ENCODE results near the gene ASTN2.
A peak's percentile ranks its signal among the peaks of the same experiment; 100 is the strongest.

Gene ASTN2

DNA sequence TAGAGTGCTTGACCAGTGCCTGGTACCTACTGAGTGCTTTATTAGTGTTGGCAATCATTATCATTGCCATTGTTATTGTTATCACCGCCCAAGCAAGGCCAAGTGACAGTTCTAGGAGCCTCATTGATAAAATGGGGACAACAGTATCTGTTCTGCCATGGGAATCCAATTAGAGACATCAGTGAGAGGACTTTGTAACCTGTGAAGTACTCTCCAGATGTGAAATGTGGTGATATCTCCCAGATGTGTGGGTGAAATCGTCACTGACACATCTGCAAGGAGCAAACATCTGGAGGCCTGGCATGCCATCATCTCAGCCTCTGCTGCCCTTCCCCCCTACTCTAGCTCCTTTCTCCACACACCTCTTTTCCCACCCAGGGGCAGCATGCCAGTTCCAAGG, 1000.5 kb downstream of the ASTN2 start:
- DNase-seq (ENCODE audit: low spot score): no peak

DNA sequence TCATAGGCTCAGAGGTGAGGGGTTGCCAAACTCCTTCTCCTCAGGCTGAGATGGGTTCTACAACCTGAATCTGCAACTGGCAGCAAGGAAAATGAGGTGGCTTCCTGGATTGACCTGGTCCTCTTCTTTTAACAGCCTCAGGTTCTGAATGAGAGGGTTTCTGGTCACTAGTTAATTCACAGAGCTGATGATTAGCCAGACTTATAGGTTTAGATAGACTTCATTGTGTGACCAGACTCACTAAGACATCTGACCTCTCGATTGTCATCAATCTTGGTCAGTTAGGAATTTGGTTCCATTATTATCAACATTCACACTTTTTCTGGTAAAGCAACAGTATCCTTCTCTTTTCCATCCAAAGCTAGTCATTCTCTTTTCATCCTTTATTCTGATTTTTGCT, 1003.4 kb downstream of the ASTN2 start:
- DNase-seq (ENCODE audit: low spot score): no peak

DNA sequence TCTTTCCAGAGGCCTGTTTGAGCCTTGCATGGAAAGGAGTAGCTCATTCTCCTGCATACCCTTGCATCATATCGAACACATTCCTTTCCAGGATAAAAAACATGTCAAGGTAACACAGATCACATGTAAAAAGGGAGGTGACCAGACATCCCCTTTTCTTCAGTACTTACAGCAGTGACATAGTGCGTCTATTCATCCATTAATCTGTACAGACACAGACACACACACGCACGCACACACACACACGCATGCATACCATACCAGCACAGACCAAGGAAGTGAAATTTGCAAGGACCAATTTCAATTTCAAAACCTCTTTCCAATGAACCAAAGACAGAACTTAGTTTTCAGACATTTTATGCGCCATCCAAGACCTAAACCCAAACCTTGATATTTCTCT, 1005.2 kb downstream of the ASTN2 start:
- DNase-seq (ENCODE audit: low spot score): no peak

DNA sequence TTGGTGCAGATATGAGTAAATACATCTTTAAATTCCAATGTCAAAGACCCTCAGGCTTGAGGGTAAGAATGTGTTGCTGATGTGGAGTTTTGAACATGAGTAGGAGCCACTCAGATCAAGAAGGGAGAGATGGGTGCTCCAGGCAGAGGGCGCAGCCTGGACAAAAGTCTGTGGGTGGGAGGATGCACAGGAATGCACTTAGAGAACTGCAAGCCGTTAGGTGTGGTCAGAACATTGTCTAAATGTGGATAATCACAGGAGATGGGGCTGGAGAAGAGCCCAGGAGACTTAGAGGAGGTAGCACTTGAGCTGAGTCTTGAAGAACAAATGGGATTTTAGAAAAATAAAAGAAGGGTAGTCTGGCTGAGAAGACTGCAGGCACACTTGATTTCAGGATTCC, 1005.7 kb downstream of the ASTN2 start:
- no peak for DNase-seq (ENCODE audit: low spot score)

DNA sequence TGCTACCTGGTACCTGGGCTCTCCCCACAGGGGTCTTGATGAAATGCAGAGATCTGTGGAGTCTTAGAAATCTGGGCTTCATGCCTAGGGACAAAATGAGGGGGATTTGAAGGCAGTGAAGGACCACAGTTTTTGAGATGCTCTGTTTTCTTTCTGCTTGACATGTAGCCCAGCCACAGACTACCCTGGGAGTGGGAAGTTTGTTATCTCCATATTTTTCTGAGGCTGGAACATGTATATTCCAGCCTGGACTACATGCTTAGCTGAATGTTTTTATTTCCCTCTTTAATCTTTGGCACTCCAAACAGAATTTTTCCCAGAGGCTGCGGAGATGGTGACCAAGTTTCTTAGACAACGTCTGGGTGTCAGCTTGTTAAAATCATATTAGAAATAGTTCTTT, 1008.4 kb downstream of the ASTN2 start:
- no peak for DNase-seq (ENCODE audit: low spot score)

DNA sequence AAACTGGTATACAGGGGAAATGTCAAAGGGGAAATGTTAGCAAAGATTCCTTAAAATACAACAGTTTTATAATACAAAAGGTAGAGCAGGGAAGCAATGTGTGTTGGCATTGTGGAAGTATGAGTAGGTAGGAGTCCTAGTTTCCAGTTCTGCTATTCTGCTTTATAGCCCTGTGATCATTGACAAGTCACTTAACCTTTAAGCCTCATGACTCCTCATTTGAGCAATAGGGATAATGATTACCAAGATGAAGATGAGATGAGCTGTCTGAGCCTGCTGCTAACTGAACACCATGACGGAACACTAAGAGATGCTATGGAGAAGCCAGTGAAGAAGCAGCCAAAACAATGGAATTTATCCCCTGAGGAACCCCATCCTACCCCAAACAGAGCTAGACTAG, 1009.5 kb downstream of the ASTN2 start:
- no peak for DNase-seq (ENCODE audit: low spot score)

DNA sequence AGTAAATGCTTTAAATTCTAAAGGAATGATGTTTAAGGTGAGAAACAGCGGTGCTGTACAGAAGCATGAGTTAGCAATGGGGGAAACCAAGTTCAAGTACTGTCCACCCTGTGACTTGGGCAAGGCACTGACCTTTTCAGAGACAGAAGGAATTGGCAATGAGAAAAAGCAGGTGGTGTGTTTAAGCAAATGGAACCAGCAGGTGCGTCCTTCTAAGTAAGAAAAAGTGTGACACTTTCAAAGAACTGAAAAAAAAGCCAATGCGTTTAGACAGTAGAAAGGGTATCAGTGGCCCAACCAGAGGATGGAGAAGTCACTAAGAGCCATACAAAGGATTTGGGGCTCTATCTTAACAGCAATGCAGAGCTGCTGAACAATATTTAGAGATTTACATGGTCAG, 1010.6 kb downstream of the ASTN2 start:
- DNase-seq (ENCODE audit: low spot score): no peak

DNA sequence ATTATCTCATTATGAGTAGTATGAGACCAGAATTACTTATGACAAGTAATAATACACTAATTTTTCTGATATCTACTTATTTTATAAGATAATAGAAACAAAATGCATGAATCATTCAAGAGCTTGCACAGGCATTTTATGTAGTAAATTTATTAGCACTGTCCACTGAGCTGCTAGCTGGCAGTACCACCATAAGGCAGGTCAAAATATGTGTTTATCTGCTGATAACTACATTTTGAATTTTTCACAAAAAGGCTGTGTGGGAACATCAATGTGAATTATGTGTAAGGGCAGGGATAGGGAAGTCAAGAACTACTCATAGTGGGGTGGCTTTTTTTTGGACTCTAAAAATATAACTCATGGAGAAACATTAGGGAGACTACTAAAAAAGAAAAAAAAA, 1011.7 kb downstream of the ASTN2 start:
- DNase-seq (ENCODE audit: low spot score): no peak

DNA sequence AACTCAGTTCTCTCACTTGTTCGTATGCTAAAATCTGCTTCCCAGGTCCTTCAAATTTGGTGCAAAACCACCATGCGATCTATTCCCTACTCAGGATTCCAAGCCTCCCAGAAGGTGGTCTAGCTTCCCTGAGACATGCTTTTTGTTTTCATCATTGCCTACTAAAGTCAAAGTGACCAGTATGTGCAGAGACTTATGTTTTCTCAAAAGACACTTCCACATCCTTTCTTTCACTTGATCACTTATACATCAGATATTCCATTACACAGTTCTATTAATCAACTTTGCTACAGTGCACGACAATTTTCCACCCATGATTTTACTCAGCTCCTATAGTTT, 1019.2 kb downstream of the ASTN2 start:
- DNase-seq (ENCODE audit: low spot score): no peak

DNA sequence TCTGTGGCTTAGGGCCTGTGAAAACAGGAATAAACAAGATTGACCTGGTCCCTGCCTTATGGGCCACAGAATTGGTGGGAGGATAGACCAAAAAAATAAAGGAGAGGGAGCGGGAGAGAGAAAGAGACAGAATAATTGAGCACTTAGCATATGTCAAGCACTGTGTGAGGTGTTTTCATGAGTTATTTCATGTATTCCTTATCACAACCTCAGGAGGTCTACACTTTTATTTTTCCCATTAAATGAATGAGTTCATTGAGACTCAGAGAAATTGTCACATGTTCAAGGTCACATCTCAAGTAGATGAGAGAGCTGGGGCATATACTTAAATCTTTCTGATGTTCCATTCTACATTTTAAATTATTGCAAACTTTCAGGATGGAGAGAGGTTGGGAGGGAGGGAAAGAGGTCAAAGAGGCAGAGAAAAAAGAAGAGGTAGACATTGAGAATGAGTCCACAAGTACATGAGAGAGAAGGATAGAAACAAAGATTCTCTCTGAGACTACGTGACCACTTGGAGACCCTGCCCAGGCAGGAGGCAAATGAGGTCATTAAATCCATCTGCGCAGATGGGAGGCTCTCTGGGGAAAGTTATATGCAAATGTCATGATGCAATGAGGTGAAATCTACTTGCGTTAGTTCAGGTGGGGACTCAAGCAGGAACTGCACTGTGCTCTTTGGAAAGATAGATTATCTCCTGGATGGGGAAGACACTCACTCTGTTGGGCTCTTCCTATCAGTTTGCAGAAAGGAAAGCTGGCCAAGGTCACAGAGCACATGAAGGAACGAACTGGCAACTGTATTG, 1019.8 kb downstream of the ASTN2 start:
- DNase-seq (ENCODE audit: low spot score): no peak

DNA sequence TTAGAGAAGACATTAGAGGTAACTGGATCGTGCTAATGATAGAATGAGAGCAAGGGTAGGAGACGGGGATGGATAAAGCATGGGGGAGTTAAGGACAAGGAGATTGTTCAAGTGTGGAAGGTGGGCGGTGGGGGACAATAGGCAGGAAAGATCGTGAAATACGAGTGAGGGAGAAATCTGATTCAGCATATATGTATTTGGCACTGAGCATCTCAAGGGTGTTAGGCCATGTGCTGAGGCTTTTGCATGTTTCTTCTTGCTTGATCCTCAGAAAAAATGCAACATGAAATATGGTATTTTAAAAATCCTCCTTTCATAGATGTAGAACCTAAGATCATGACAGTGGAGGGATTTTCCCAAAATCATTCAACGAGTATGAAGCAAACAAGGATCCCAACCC, 1020.8 kb downstream of the ASTN2 start:
- no peak for DNase-seq (ENCODE audit: low spot score)

DNA sequence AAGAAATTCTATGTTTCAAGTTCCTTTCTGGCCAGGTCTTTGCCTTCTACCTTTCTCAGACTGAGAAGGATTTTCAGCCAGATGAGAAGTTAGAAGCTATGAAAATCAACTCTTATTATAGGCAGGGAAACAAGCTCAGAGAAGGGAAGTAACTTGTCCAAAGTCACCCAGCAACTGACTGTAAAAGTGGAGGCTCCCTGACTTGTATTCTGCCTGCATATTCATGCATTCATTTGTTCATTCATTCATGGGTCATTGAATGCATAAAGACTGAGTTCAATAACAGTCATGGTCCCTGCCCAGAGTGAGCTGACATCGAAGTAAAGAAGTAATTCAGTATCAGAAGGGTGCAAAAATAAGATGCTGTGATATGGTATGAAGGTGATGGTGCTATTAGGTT, 1021.7 kb downstream of the ASTN2 start:
- no peak for DNase-seq (ENCODE audit: low spot score)

DNA sequence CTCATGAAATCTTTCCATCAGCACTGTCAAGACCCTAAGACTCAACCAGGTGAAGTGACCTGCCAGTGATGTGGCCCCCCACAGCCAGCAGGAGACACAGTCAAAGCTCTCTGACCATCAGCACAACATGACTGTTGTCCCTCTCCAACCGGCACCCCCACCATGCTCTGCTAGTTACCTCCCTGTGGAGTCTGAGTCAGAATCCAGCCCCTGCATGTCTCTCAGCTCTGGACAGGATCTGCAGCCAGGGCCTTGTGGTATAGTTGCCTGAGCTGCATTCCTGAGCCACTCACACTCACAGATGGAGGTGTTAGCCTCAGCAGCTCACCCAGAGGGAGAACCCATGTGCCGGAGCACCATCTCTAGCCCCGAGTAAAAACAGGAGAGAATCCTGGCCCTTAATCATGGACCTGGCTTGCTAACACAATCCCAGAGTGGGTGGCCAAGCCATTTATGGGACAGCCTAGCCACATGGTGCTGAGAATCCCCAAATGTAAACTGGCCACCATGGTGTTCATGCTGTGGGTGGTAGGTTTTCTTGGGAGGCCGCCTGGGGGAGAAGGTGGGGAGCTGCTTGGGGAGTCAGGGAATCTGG, 1023.5 kb downstream of the ASTN2 start:
- DNase-seq (ENCODE audit: low spot score): peak; percentile 53

DNA sequence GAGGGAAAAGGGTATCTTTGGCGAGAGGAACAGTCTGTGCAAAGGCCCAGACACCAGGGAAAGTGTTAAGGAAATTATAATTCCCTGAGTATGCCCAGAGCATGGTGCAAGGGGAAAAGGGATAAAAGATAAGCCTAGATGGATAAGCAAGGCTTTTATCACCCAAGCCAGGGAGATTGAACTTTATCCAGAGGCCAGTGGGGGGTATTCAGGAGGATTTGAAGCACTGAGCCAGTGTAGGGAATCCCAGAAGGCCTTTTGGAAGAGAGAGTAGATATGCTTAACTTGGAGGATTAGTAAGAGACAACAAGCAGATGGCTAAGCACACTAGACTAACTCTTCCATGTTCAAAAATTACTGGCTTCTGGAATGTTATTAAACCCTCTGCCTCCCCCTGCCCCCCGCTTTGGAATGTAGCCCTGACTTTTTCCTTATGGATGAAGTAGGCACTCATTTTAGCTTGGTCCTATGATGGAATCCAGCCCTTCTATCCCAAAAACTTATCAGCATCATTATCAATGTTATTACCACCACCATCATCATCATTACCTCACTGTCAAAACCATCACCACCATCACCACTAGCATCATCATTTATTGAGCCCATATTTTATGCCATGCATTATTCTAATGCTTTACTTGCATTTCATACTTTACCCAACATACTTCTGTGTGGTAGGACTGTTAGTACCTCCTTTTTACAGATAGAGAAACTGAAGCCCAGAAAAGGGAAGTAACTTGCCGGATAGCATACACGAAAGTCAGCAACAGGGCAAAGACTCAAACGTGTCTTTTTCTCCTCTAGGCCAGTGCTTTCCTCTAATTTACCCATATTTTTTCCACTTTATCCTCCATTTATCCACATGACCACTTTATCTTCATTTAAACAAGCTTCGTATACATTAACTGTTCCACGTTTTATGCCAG, 1024.3 kb downstream of the ASTN2 start:
- DNase-seq (ENCODE audit: low spot score): no peak

DNA sequence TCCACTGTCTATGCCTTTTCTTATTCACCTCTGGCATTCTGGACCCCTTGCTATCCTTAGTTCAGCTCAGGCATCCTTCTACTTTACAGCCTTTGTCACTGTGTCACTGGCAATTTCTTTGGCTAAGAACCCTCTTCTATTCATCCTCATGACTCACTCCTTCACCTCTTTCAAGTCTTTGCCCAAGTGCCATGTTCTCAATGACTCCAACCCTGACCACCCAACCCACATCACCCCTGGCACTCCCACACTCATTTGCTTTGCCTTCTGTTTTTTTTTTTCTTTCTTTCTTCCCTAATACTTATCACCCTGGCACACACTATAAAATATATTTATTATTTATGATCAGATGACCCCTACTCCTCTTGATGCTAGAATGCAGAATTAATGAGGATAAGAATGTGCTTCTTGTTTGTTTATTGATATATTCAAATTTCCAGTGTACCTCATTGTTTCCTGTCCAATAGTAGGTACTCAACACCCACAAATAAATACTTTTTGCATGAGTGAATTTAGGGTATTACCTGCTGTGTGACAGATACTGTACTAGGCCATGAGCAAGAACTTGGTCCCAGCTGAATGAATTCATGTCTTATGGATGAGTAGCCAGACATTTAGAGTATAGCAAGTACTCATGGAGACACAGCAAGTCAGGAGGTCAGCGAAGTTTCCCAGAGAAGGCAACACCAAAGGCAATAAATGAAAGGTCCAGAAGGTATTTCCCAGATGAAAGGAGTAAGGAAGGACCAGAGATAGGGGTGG, 1025.1 kb downstream of the ASTN2 start:
- no peak for DNase-seq (ENCODE audit: low spot score)

DNA sequence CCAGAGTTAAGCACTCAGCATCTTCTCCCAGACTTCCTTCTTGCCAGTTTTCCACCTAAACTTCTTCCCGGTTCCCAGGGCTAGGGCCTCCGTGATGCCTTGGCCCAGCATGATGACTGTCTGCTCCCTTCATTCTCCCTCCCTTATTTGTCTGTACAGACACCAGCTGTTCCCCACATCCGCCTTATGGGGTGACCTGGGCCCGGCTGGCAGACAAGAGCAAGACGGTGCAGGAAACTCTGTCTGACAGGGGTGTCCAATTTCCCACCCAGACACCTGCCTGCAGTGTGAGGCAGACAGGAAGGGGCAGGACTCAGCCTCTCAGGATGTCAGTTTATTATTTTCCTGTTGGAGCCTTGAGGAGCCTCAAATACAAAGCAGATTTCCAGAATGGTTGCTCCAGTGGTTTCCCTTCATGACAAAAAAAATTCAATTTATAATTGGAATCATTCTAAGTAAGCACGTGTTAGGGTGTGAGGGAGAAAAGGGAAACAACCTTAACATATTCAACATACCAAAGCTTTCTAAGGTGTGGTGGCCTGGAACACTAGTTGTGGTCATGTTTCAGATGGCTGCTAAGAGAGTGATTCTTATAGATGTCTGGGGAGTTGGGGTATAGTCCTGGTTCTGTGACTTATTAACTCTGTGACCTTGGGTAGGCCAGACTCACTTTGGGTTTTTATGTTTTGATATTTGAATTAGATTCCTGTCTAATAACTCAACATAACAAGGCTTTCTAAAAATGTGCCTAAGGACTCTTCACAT, 1026.7 kb downstream of the ASTN2 start:
- DNase-seq (ENCODE audit: low spot score): no peak

DNA sequence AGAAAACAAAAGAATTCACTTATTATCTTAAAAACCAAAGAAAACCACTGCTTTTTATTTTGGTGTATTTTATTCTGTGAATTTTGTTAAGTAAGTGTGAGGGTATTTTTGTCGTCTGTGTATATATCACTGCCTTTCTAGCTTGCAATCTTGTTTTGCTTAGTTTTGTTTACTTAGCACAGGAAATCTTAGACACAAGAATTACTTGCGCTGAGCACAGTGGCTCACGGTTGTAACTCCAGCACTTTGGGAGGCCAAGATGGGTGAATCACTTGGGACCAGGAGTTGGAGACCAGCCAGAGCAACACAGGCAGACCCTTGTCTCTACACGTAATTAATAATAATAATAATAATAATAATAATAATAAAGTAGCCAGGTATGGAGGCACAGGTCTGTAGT, 1030.9 kb downstream of the ASTN2 start:
- DNase-seq (ENCODE audit: low spot score): no peak

DNA sequence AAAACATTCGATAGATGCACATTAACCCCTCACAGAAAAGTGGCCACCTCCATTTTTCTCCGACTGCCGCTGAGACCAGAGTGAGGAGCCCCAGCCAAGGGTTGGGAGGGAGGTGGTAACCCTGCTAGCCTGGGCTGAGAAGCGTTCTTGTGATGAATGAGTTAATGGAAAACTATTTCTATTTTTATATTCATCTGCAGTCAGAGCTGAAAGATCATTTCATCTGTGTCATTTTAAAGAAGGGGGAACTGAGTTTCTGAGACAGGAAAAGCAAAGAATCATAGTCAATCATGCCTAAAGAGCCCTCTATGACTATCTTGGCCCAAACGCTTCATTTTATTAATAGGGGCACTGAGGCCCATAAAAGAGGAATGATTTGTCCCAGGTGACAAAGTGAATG, 1031.7 kb downstream of the ASTN2 start:
- no peak for DNase-seq (ENCODE audit: low spot score)

DNA sequence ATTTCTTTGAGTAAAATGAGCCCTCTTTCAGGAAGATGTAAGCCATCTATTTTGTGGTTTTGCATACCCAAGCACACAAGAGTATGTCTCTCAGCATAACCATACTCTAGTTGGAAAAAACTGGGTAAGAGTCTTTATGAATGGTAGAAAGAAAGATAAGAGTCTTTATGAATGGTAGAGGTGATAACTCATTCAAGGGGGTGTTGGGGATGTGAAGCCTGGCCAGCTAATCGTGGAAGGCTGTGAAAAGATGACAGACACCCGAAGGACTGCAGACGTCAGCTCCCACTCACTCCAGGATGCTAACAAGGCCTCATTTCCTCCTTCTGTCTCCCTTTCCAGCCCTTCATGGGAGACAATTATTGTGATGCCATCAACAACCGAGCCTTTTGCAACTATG, 1032.8 kb downstream of the ASTN2 start:
- DNase-seq (ENCODE audit: low spot score): no peak

DNA sequence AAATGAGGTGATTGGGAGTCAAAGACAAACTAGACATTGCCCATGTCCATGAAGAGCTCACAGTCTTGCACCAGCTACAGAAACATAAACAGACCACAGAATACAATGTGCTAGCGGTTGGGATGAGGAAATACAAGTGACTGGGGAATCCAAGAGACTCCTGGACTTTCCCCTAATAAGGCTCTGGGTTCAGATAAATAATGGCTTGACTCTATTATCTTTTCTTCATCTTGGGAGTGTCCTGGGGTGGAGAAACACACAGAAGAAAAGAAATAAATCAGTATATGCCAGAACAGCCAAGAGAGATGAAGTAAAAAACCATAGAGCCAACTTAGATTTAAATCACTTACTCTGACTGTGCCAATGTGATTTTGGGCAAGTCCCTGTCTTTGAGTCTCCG, 1033.5 kb downstream of the ASTN2 start:
- DNase-seq (ENCODE audit: low spot score): no peak

DNA sequence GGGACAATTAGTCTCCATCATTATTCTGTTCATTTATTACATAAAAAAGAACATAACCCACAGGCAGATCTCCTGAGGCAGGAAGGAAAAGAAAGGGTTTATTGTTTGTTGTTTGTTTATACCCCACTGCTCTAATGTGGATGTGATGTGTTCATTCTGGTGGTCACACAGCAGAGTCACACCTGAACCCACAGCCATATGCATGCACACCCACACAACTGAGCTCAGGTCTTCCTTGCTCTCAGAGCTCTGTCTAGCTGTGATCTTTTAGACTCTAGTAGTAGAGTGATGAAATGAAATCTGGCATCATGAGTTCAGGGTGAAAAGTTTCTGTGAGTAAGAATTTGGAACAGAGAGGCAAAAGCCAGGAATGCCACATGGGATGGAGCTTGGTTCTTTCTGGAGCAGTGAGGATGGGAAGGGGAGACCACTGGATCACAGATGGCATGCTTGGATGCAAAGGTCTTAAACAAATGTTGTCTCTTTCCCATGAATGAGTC, 1034.3 kb downstream of the ASTN2 start:
- no peak for DNase-seq (ENCODE audit: low spot score)
